Nephron (organoid): Measurements from ENCODE around the gene AURKB.

Experiments
- H3K27ac Mint-ChIP-seq, 3 experiments: 2 replicates each; pipeline ENCODE4 v1.8.0; 2020; ENCODE audit warnings: mixed read lengths in 3 of 3, mild to moderate bottlenecking in 2 of 3, moderate library complexity in 1 of 3
- H3K27me3 Mint-ChIP-seq: 2 replicates; pipeline ENCODE4 v1.8.0; 2021; ENCODE audit warnings: low read depth, mild to moderate bottlenecking, moderate library complexity, mixed read lengths
- H3K36me3 Mint-ChIP-seq: 2 replicates; pipeline ENCODE4 v1.8.0; 2020; ENCODE audit warnings: low read depth, mixed read lengths
- H3K4me1 Mint-ChIP-seq: 2 replicates; pipeline ENCODE4 v1.8.0; 2020; ENCODE audit warnings: mixed read lengths
- H3K4me3 Mint-ChIP-seq, 3 experiments: 2 replicates each; pipeline ENCODE4 v1.8.0; 2020; ENCODE audit warnings: mild to moderate bottlenecking in 3 of 3, mixed read lengths in 3 of 3, moderate library complexity in 2 of 3
- H3K9me3 Mint-ChIP-seq: 2 replicates; pipeline ENCODE4 v1.8.0; 2020; ENCODE audit warnings: mixed read lengths
- CTCF ChIP-seq, 3 experiments: fragments of 200-600 bp; sonication (generic); IDR thresholded peaks; one replicate each; pipeline ENCODE4 v1.5.0; 2021; ENCODE audit warnings: antibody characterized with exemption in 3 of 3; ENCODE audit not compliant: unreplicated experiment in 3 of 3

Gene AURKB

GRCh38 chr17:8189711-8190477 is 20.5 kb downstream of the AURKB start, which contains the start of gene BORCS6:
BORCS6 (minus strand) TSS chr17:8190180; CDS start chr17:8190140, 40 bp downstream.
- H3K36me3 Mint-ChIP-seq = no peaks in the 10 kb centered on the region
- peak within 1 kb of the TSS in 1 of 3 experiments; percentile 79 for H3K4me3 Mint-ChIP-seq
- no peak for TF ChIP-seq CTCF (IDR thresholded peaks at IDR 0.05; ENCODE audit: unreplicated experiment in 3 of 3)

GRCh38 chr17:8189041-8189710 is 21.2 kb downstream of the AURKB start:
- Mint-ChIP-seq H3K36me3 (no peaks in the 10 kb centered on the region), H3K27ac (peak overlapping the region in 1 of 3 experiments; percentile 17), H3K4me1 (peaks cover 11% of the 10 kb centered on the region), H3K9me3 (no peaks in the 10 kb centered on the region), H3K27me3 (no peaks in the 10 kb centered on the region), H3K4me3 (peak overlapping the region in 1 of 3 experiments; percentile 79)
- no peak for TF ChIP-seq CTCF (IDR thresholded peaks at IDR 0.05; ENCODE audit: unreplicated experiment in 3 of 3)

More at GRCh38 chr17:8189711-8190477, 20.5 kb downstream of the AURKB start, which contains the start of gene BORCS6:
- Mint-ChIP-seq H3K9me3 (no peaks in the 10 kb centered on the region), H3K27ac (peak within 1 kb of the TSS; percentile 24 to 70 (median 62)), H3K27me3 (no peaks in the 10 kb centered on the region), H3K4me1 (peaks cover 11% of the 10 kb centered on the region)

- Mint-ChIP-seq H3K27me3 (no peaks in the 10 kb centered on the region), H3K36me3 (no peaks in the 10 kb centered on the region), H3K27ac (peak overlapping the region in 1 of 3 experiments; percentile 17), H3K4me3 (no peak overlapping the region), H3K4me1 (peaks cover 11% of the 10 kb centered on the region), H3K9me3 (no peaks in the 10 kb centered on the region)
- no peak for TF ChIP-seq CTCF (IDR thresholded peaks at IDR 0.05; ENCODE audit: unreplicated experiment in 3 of 3)
Measured at GRCh38 chr17:8188263-8188839, 22.0 kb downstream of the AURKB start.

GRCh38 chr17:8187517-8188262 is 22.7 kb downstream of the AURKB start:
- peaks cover 2% of the 10 kb centered on the region for H3K27me3 Mint-ChIP-seq
- H3K36me3 Mint-ChIP-seq = no peaks in the 10 kb centered on the region
- peaks cover 11% of the 10 kb centered on the region for H3K4me1 Mint-ChIP-seq
- no peak overlapping the region for H3K27ac Mint-ChIP-seq
- H3K4me3 Mint-ChIP-seq = no peak overlapping the region
- no peak for TF ChIP-seq CTCF (IDR thresholded peaks at IDR 0.05; ENCODE audit: unreplicated experiment in 3 of 3)
- H3K9me3 Mint-ChIP-seq = no peaks in the 10 kb centered on the region

- Mint-ChIP-seq H3K4me1 (peaks cover 11% of the 10 kb centered on the region), H3K27me3 (peaks cover 7% of the 10 kb centered on the region), H3K36me3 (no peaks in the 10 kb centered on the region), H3K27ac (no peak overlapping the region), H3K4me3 (no peak overlapping the region), H3K9me3 (no peaks in the 10 kb centered on the region)
- peak in 2 of 3 experiments; percentile 5 to 39 for TF ChIP-seq CTCF (IDR thresholded peaks at IDR 0.05; ENCODE audit: unreplicated experiment in 3 of 3)
Measured at GRCh38 chr17:8186787-8187516, 23.4 kb downstream of the AURKB start.
